HG03442 (cell line): ENCODE measurements around the gene MLIP.
"Not testable (repeated sequence)": the region's sequence is repeated elsewhere in the genome, so short reads cannot be mapped to it uniquely, and the experiment has no call there.

Source experiments
- ATAC-seq: cut with Tn5 transposase; IDR thresholded peaks from one replicate; pipeline ENCODE4 v1.9.1; 2021; ENCODE audit warnings: mild to moderate bottlenecking, moderate library complexity; ENCODE audit not compliant: unreplicated experiment

MLIP gene

DNA sequence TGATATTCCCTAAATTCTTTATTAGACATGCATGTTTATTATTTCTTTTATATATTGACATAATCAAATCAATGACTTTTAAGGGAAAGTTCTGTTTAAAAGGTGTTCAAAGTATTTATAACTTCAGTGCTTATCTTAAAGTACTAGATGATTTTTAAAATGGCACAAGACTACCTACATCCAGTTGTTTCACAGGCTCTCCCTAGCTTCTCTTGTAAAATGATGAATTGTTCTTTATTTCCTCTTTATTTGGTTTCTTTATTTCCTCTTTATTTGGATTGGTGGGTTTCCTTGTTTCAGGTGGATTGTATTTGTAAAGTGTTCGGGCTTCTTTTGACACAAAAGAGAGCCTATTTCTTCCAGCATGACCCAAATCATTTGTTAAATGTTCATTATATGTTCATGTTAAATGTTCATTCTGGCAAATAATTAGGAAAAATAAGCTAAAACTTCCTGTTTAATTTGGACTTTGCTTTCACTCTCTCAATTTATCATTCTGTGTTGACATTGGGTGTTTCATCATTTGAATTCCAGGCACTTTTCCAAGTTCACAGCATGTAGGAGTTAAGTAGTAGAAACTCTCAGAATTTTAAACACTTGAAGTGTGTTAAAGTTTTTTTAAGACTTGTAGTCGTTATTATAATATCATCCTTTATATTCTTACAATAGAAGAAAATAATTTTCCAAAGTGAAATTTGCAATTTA lies 24.6 kb downstream of the MLIP start:
- no peak for ATAC-seq

DNA sequence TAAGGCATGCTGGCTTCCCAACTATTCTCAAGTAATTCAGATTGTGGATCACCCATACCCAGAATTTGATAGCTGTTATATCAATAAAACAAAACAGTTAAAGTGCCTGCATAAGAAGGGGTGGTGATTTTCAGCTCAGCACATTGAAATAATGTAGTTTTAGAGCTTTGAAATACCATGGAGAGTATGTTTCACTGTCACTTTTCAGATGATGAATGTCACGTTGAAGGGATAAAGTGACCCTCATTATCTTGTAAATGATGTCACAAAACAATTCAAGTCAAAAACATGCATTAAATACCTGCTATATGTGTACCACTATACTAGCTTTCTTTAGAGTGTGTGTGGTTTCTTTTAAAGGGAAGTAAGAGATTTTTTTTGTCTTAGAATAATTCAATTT lies 27.6 kb downstream of the MLIP start:
- ATAC-seq: no peak

- no peak for ATAC-seq
Observed at GRCh38 chr6:54140811-54141210, 29.6 kb downstream of the MLIP start.

- ATAC-seq: no peak
Observed at GRCh38 chr6:54142889-54143519, 31.8 kb downstream of the MLIP start.

DNA sequence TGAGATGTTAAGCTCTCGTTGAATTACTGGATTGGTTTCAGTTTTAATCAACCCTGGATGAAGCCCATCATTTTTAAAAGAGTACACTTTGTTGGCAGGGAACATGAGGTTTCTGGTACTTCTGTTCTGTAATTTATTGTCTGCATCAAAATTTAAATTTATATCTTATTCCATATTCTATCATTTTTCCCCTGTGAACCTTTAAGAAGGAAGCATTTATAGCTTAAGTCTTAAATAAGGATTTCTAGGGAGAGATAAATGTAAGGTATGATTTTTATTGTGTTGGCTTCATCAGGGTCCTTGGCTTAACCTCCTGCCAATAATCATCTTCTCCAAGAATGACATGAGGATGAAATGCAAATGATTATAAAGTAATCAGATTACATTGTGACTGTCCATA lies 40.6 kb downstream of the MLIP start:
- no peak for ATAC-seq

DNA sequence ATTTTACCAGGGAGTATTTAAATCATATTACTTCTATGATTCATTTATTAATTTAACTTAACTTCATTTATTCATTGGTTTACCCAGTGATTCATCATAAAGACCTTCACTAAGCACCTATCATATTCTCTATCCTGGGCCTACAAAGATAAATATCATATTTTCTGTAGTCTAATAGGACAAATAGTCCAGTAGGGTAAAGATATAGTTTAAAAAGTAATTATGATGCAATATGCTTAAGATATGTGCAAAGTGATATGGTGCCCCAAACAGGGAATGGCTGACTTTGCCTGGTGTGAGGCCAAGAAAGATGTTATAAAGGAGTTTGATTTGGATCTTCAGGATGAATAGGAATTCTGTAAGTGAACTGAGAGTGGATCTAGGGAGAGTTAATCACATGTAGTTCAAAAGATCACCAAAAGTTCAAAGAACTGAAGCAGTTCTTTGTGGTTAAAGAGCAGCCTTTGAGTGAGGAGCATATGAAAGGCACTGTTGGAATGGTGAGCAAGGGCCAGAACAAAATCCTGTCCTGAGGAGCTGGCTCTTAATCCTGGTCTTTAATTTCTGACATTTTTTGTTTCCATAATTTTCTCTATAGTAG lies 45.5 kb downstream of the MLIP start:
- ATAC-seq: no peak

- ATAC-seq: no peak
Observed at GRCh38 chr6:54157405-54157804, 46.2 kb downstream of the MLIP start.

DNA sequence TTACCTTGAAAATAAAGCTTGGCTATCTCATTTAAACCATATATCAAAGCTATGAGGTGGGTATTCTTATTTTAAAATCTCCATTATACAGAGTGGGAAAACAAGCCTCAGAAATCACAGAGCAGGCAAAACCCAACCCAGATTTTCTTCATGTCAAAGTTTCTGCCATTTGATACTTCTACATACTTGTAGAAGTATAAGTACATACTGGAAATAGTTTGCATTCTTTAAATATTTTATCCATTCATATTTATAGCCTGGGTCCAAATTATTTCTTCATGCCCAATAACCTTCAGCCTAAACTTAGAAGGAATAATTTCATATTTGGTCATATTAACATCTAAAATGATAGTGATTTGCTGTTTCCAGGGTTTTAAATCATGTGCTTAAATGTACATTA lies 61.8 kb downstream of the MLIP start:
- no peak for ATAC-seq

GRCh38 chr6:54179152-54179551 lies 67.9 kb downstream of the MLIP start:
- no peak for ATAC-seq

GRCh38 chr6:54183616-54184015 lies 72.4 kb downstream of the MLIP start:
- ATAC-seq: no peak

- ATAC-seq: no peak
Observed at GRCh38 chr6:54185885-54186284, 74.6 kb downstream of the MLIP start.

DNA sequence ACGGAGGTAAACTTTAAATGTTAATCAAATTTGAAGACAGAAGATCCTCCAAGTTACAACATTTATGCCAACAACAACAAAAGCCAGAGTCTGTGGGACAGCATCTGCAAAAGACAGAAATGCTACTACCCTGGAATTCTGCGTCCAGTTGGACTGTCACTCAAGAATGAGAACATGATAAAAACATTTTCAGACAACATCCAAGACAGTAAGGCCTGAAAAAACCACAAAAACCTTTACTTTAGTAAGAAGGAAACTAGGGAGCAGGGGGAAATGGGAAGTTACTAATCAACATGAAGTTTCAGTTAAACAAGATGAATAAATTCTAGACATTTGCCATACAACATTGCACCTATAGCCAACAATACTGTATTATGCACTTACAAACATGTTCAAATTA lies 77.6 kb downstream of the MLIP start:
- ATAC-seq: no peak

- ATAC-seq: no peak
Observed at GRCh38 chr6:54191461-54191860, 80.2 kb downstream of the MLIP start.

GRCh38 chr6:54192993-54193392 lies 81.8 kb downstream of the MLIP start:
- ATAC-seq: no peak

DNA sequence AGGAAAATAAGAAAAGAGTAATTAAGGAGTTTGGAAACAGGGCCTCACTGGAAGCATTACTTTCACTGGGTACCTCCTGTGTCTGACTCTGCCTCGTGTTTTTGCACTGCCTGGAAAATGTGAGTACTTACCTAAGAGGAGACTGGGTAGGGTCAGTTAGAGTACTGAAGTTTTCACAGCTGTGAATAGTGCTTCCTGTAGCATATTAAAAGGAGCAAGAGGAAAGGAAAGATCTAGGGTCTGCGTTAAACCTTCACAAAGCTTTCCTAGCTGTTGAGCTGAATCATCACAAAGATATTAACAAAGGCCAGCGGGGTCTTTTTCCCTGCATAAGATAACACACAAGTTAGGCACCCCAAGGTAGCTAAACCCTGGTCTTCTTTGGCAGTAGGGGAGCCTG lies 82.3 kb downstream of the MLIP start:
- no peak for ATAC-seq

DNA sequence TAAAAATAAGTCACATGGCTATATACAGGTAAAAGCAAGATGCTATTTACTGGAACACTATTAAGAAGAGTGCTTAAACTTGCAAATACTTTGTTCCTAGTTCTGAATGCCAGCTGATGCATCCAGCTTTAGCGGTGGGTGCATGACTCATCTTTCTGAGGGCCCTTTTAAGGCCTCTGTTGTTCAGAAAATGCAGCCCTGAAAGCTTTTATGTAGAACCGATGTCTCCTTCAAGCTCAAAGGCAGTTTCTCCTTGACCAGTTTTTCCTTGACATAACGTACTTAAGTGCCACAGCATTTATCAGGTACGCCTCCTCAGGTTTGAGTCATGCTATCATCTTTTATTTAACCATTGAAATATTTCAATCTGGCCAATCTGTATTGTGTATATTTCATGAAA lies 82.8 kb downstream of the MLIP start:
- no peak for ATAC-seq

DNA sequence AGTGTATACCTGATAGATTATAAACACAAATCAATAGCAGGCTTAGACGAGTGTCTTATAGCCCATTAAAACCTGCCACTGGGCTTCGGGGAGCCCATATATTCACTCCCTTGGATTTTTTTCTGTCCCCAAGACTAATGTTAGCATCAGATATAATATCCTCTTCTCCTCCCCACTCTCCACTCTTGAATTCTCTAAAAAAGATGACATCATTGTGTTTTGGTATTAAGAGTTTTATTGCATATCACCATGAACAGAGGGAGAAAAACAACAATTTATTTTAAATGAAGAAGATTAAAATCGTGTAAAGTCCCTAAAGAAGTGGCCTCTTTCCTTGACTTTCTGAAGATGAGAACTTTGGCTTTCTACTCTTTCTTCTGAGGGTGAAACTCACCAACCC lies 84.4 kb downstream of the MLIP start:
- no peak for ATAC-seq

GRCh38 chr6:54196905-54197304 lies 85.7 kb downstream of the MLIP start:
- ATAC-seq: no peak

DNA sequence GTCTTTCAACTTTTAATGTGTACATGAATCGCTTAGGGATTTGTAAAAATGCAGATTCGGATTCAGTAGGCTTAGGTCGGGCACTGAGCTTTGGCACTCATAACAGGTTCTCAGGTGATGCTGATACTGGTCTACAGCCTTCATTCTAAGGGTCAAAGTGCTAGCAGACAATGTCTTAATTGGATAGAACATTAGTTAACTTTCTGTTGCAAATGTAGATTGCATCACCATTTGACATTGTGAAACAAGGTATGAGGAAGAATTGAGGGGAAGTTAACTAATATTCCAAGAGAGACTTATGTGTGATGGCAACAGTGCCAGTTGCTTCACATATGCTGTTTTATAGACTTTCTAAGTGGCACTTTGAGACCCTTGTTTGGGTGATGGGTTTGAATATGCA lies 86.9 kb downstream of the MLIP start:
- ATAC-seq: no peak

DNA sequence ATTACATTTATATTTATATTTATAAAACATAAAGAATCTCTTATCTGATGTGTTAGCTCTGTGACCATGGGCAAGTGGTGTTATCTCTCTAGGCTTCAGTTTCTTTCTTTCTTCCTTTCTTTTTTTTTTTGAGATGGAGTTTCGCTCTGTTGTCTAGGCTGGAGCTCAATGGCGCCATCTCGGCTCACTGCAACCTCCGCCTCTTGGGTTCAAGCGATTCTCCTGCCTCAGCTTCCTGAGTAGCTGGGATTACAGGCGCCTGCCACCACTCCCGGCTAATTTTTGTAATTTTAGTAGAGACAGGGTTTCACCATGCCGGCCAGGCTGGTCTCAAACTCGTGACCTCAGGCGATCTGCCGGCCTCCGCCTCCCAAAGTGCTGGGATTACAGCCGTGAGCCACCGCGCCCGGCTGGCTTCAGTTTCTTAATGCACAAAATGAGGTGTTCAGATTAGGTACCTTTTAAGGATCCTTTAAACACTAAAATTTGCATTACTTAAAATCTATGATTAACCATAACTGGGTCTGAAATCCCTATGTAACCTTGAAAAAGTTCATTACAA lies 92.3 kb downstream of the MLIP start:
- ATAC-seq: not testable (repeated sequence)

- no peak for ATAC-seq
Observed at GRCh38 chr6:54204921-54205591, 93.8 kb downstream of the MLIP start.

DNA sequence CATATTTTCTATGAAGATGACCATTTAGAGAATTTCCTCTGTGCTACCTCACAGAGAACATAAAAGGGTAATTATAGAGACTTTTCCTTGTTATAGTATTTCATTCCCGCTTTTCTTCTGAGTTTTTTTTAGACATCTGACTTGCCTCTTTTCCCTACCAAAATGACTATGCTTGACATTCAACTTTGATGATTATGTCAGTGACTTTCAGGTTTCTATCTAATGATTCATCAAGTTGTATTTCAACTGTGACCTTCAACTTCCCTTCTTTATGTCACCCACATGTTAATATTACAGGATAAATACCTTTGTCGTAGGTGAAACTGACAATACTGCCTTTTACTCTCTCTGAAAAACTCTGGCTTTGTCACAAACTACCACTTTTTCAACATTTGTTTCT lies 95.3 kb downstream of the MLIP start:
- ATAC-seq: no peak
